GM19023 (cell line): ENCODE measurements around the gene SBK2.

Experiments
- ATAC-seq: cut with Tn5 transposase; IDR thresholded peaks from one replicate; pipeline ENCODE4 v1.9.1; 2021; ENCODE audit warnings: mild to moderate bottlenecking, moderate library complexity; ENCODE audit not compliant: unreplicated experiment

Gene SBK2

DNA sequence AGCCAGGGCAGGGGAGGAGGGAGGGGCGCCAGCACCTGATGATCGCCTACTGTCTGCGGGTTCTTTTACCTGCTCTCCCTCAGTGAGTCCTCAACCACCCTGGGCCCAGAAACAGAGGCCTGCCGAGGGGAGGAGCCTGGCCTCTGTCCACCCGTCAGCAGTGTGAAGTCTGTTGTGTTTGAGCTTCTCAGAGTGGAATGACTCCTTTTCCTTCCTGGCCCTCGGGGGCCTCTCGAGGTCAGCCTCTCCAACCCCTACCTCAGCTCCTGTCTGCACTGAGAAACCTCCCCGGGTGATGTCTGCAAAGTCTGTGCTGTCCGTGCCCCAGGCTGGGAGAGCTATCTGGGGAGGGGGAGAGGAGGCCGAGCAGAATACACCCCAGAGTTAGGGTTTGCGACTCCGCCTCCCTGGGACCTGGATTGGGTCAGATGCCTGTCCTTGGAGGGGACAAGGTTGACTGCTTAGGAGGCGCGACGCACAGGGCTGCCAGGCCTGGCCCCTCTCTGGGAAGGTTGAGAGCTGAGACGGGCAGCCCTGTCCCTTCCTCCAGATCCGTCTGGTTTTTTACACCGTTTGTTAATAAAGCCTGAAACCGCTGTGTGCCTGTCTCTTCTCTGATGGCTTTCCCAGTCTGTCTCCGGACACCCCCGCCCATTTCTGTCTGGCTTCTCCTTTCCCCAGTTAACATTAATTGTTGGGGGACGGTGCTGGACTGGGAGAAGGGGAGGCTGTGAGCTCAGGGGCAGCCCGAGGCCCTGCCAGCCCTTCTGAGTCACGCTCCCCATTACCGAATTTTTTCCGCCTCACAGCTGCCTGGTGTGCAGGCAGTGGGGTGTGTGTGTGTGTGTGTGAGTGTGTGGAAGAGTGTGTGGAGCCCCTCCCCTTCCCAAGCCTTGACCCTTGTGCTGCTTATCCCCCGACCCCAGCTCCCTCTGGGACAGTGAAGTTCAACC, 49.7 kb downstream of the SBK2 start:
- ATAC-seq: no peak

GRCh38 chr19:55486043-55486970, 50.6 kb downstream of the SBK2 start:
- ATAC-seq: no peak

- no peak for ATAC-seq
Observed at GRCh38 chr19:55485439-55486011, 51.4 kb downstream of the SBK2 start.

- no peak for ATAC-seq
Observed at GRCh38 chr19:55484593-55485438, 52.1 kb downstream of the SBK2 start, which contains the start of gene NAT14. NAT14 (plus strand) TSS chr19:55485188; CDS start chr19:55485709, 521 bp downstream.

GRCh38 chr19:55483706-55484592, 53.0 kb downstream of the SBK2 start:
- ATAC-seq: no peak

DNA sequence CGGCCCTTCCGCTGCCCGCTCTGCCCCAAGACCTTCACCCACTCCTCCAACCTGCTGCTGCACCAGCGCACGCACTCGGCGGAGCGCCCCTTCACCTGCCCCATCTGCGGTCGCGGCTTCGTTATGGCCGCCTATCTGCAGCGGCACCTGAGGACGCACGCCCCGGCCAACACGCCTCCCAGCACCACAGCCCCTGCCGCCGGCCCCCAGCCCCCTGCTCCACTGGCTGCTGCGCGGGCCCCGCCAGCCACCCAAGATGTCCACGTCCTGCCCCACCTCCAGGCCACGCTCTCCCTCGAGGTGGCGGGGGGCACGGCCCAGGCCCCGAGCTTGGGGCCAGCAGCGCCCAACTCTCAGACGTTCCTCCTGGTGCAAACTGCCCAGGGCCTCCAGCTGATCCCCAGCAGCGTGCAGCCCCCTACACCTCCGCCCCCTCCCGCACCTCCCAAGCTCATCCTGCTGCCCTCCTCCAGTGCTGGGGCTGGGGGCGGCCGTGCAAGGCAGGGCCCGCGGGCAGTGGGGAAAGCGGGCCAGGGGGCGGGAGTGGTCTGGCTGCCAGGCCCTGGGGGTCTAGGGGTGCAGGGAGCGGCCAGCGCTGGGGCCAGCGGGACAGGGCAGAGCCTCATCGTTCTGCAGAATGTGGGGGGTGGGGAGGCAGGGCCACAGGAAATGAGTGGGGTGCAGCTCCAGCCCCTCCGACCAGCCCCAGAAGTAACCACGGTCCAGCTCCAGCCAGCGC, 53.8 kb downstream of the SBK2 start:
- no peak for ATAC-seq

GRCh38 chr19:55482156-55482961, 54.6 kb downstream of the SBK2 start:
- ATAC-seq: no peak

DNA sequence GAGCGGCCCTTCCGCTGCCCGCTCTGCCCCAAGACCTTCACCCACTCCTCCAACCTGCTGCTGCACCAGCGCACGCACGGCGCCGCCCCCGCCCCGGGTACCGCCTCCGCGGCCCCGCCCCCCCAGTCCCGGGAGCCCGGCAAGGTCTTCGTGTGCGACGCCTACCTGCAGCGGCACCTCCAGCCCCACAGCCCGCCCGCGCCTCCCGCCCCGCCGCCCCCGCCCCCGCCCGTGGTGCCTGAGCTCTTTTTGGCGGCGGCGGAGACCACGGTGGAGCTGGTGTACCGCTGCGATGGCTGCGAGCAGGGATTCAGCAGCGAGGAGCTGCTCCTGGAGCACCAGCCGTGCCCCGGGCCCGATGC, 55.2 kb downstream of the SBK2 start:
- no peak for ATAC-seq

DNA sequence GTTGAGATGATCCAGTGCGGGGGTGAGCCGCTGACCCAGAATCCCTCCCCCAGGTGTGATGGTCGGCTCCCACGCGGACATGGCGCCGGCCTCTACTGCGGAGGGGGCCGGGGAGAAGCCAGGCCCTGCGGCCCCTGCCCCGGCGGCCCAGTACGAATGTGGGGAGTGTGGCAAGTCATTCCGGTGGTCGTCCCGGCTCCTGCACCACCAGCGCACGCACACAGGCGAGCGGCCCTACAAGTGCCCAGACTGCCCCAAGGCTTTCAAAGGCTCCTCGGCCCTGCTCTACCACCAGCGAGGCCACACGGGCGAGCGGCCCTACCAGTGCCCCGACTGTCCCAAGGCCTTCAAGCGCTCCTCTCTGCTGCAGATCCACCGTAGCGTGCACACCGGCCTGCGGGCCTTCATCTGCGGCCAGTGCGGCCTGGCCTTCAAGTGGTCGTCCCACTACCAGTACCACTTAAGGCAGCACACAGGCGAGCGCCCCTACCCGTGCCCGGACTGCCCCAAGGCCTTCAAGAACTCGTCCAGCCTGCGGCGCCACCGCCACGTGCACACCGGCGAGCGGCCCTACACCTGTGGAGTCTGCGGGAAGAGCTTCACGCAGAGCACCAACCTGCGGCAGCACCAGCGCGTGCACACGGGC, 55.7 kb downstream of the SBK2 start:
- no peak for ATAC-seq

DNA sequence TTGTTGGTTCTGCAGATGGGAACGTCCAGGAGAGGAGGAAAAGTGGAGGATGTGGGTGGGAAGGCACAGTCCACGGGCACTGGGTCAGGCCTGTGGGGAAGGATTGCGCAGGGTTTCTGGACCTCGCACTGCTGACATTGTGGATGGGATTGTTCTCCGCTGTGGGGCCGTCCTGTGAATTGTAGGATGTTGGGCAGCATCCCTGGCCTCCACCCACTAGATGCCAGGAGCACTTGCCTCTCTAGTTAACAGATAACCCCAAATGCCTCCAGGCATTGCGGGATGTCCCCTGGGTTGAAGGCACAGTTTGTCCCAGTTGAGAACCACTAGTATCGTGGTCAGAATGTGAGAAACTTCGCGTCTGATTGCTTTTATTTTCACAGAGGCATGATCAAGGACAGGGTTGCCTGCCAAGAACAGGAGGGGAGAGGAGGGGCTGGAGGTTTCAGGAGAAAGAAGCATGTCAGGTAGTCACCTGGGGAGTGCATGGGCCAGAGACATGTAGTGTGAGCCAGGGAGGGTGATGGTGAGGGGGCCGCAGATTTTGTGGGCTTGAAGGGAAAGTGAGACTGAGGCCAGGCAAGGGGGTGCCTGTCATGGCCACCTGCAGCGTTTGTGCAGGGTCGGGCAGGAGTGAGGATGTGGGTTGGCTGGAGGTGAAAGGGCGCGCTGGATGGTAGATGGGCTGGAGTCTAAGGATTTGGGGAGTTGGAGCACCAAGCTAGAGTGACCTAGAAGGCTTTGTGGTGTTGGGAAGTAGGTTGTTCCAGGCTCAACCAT, 57.3 kb downstream of the SBK2 start:
- no peak for ATAC-seq

DNA sequence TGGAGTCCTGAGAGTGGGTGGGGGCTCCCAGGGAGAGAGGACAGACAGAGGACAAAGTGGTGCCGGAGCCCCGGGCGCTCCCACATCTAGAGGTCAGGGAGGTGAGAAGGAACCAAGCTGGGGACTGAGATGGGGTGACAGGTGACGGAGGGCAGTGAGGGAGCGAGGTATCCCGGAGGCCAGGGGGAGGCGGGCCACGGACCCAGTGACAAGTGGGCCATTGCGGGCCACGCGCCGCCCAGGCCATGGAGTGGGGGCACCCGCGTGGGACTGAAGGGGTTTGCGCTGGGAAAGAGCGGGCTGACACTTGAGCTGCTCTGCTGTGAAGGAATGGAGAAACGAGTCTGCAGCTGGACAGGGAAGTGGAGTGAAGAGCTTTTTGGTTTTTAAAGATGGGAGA, 57.9 kb downstream of the SBK2 start:
- no peak for ATAC-seq
